ENCODE measurements around the gene UCK2. TPM values are rescaled to one million over a fixed set of nuclear protein-coding genes. Genes with fewer than 3 reads are reported as not detected.

The UCK2 gene
- total RNA-seq, 1 donor = 74.2 TPM

DNA sequence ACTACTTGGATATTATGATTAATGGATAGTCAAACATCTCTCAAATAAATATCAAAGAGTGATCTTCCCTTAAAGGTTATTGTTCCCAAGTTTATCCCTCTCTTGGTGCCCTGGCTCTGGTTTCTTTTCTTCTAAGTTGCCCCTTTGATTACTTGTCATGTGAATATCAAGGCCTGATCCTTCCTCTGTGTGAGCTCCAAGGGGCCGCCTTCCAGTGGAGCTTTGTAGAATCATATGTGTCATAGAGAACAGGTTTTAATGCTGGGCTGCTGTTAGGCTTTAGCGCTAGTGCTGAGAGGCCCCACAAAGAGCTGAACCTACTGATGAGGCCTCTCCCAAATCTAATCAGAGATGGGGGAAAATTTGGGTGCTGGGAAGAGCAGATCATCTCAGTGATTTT is 25.5 kb downstream of the UCK2 start:
- Histone ChIP-seq H3K79me2 (ENCODE audit: insufficient read depth, low read length) (peaks cover 84% of the 10 kb centered on the region), H4K20me1 (ENCODE audit: insufficient read depth, low read length) (peaks cover 21% of the 10 kb centered on the region), H3K4me2 (ENCODE audit: insufficient read depth, low read length) (no peak overlapping the region), H3K36me3 (ENCODE audit: insufficient read depth, low read length) (no peaks in the 10 kb centered on the region), H3K27me3 (ENCODE audit: insufficient read depth, low read length) (no peaks in the 10 kb centered on the region), H3K9me3 (ENCODE audit: low read depth, low read length) (no peaks in the 10 kb centered on the region), H3K27ac (ENCODE audit: low read depth, low read length) (peak overlapping the region; percentile 99), H3K4me3 (ENCODE audit: insufficient read depth, low read length) (no peak overlapping the region), H2AFZ (ENCODE audit: low read length) (no peak overlapping the region), H3K4me1 (ENCODE audit: insufficient read depth, low read length) (peaks cover 57% of the 10 kb centered on the region)
- DNase-seq (ENCODE audit: insufficient read length, low spot score, missing footprints) = no peak
- TF ChIP-seq, protein P1, sequence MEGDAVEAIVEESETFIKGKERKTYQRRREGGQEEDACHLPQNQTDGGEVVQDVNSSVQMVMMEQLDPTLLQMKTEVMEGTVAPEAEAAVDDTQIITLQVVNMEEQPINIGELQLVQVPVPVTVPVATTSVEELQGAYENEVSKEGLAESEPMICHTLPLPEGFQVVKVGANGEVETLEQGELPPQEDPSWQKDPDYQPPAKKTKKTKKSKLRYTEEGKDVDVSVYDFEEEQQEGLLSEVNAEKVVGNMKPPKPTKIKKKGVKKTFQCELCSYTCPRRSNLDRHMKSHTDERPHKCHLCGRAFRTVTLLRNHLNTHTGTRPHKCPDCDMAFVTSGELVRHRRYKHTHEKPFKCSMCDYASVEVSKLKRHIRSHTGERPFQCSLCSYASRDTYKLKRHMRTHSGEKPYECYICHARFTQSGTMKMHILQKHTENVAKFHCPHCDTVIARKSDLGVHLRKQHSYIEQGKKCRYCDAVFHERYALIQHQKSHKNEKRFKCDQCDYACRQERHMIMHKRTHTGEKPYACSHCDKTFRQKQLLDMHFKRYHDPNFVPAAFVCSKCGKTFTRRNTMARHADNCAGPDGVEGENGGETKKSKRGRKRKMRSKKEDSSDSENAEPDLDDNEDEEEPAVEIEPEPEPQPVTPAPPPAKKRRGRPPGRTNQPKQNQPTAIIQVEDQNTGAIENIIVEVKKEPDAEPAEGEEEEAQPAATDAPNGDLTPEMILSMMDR (IDR thresholded peaks at IDR 0.05; ENCODE audit: extremely low read depth, low read depth, low read length) = no peak

DNA sequence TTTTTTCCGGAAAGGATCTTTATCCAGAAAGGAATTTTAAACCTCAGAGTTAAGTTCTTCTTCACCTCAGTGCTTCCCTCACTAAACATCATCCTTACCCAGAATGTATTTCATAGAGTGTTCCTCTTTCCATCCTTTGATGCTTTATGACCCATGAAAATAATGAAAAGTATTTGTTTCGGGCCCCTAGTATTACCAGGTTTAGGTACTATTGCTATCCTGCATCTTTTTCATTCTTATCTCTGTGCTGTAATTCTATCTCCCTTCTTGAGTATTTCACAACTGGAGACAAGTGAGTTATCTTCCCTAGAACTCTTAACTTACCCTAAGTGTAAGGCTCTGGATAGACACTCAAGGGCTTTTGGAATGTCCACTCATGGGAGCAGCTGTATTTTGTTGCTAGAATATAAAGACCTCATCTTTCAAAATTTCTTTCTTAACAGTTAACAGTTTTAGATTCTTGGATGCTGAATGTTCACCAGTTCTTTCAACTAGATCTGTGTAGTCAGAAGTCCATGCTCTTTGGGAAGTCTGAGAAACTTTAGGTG is 26.2 kb downstream of the UCK2 start:
- peak overlapping the region; percentile 85 for H3K4me2 ChIP-seq (ENCODE audit: insufficient read depth, low read length)
- peaks cover 57% of the 10 kb centered on the region for H3K4me1 ChIP-seq (ENCODE audit: insufficient read depth, low read length)
- peaks cover 84% of the 10 kb centered on the region for H3K79me2 ChIP-seq (ENCODE audit: insufficient read depth, low read length)
- H3K4me3 ChIP-seq (ENCODE audit: insufficient read depth, low read length) = peak overlapping the region; percentile 46
- DNase-seq (ENCODE audit: insufficient read length, low spot score, missing footprints) = no peak
- TF ChIP-seq, protein P1 (IDR thresholded peaks at IDR 0.05; ENCODE audit: extremely low read depth, low read depth, low read length) = no peak
- H2AFZ ChIP-seq (ENCODE audit: low read length) = no peak overlapping the region
- no peaks in the 10 kb centered on the region for H3K36me3 ChIP-seq (ENCODE audit: insufficient read depth, low read length)
- peaks cover 27% of the 10 kb centered on the region for H4K20me1 ChIP-seq (ENCODE audit: insufficient read depth, low read length)
- H3K9me3 ChIP-seq (ENCODE audit: low read depth, low read length) = no peaks in the 10 kb centered on the region
- H3K27ac ChIP-seq (ENCODE audit: low read depth, low read length) = peak overlapping the region; percentile 99
- H3K27me3 ChIP-seq (ENCODE audit: insufficient read depth, low read length) = no peaks in the 10 kb centered on the region

DNA sequence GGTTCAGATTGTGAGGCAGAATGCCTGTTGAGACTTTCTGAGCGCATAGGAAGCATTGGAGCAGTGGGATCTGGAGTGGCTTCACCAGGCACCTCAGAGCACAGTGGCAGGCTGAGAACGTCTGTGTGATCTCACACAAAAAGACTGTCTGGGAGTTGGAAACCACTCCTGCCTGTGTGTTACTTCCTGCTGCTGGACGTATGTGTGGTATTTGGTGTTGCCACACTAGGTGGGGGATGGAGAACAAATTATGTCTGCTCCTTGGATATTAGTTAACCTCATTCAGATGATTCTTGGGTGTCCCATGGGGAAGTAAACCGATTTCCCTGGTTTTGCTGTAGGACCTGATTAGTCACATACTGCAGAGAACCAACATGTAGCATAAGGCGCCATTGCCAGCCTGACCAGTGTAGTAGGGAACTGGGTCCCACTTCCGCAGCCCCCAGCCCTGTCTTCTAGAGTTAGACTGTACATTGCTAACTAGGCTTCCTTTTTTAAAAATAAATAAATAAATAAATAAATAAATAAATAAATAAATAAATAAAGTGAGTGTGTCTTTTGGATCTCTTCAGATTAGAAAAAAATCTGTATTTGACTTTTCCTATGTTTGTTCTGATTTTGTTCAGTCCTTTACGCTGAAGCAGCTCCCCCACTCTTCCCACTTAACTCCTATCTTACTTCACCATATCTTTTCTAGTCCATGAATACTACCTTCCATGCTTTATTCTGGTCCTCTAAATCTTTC is 26.9 kb downstream of the UCK2 start:
- DNase-seq (ENCODE audit: insufficient read length, low spot score, missing footprints) = peak; percentile 92
- no peaks in the 10 kb centered on the region for H3K9me3 ChIP-seq (ENCODE audit: low read depth, low read length)
- peak overlapping the region; percentile 46 for H3K4me3 ChIP-seq (ENCODE audit: insufficient read depth, low read length)
- H3K36me3 ChIP-seq (ENCODE audit: insufficient read depth, low read length) = no peaks in the 10 kb centered on the region
- peak overlapping the region; percentile 99 for H3K27ac ChIP-seq (ENCODE audit: low read depth, low read length)
- H3K79me2 ChIP-seq (ENCODE audit: insufficient read depth, low read length) = peaks cover 84% of the 10 kb centered on the region
- H3K4me1 ChIP-seq (ENCODE audit: insufficient read depth, low read length) = peaks cover 57% of the 10 kb centered on the region
- no peak overlapping the region for H2AFZ ChIP-seq (ENCODE audit: low read length)
- peaks cover 25% of the 10 kb centered on the region for H4K20me1 ChIP-seq (ENCODE audit: insufficient read depth, low read length)
- H3K27me3 ChIP-seq (ENCODE audit: insufficient read depth, low read length) = no peaks in the 10 kb centered on the region
- TF ChIP-seq, protein P1 (IDR thresholded peaks at IDR 0.05; ENCODE audit: extremely low read depth, low read depth, low read length) = no peak
- peak overlapping the region; percentile 85 for H3K4me2 ChIP-seq (ENCODE audit: insufficient read depth, low read length)

Data from osteoblast (primary cell).